Renal pelvis (tissue), 4 donors: ENCODE data around the gene RRAGD. TPM values are rescaled to one million over a fixed set of nuclear protein-coding genes. Genes with fewer than 3 reads are reported as not detected.
A peak's percentile ranks its signal among the peaks of the same experiment; 100 is the strongest.
"Not testable (repeated sequence)": the region's sequence is repeated elsewhere in the genome, so short reads cannot be mapped to it uniquely, and the experiment has no call there.

Source experiments
- DNase-seq: peaks from one replicate; pipeline ENCODE4 v3.0.0-alpha.2; 2013
- polyA plus RNA-seq, 3 donors: library from polyadenylated mRNA; unstranded; fragments of 120-200 nt; gene quantifications; one replicate each; pipeline ENCODE4 v1.2.1, GENCODE V29; 2013; ENCODE audit not compliant: insufficient read length in 3 of 3

The RRAGD gene
- polyA plus RNA-seq, 3 donors = 25.9 to 32.4 (median 28.6) TPM

- no peak for DNase-seq
Observed at GRCh38 chr6:89416796-89417195, 4.7 kb upstream of the RRAGD start.

GRCh38 chr6:89415185-89415584 is 3.1 kb upstream of the RRAGD start:
- DNase-seq = no peak

GRCh38 chr6:89414215-89414614 is 2.1 kb upstream of the RRAGD start:
- DNase-seq = no peak

- no peak for DNase-seq
Observed at GRCh38 chr6:89413006-89413400, 930 bp upstream of the RRAGD start.

GRCh38 chr6:89411145-89412070 is 665 bp downstream of the RRAGD start:
- DNase-seq = peak; percentile 34

- DNase-seq = no peak
Observed at GRCh38 chr6:89410788-89411144, 1.3 kb downstream of the RRAGD start.

GRCh38 chr6:89410231-89410761 is 1.8 kb downstream of the RRAGD start:
- DNase-seq = no peak

GRCh38 chr6:89409461-89410035 is 2.5 kb downstream of the RRAGD start:
- DNase-seq = no peak

GRCh38 chr6:89406141-89406540 is 5.9 kb downstream of the RRAGD start:
- no peak for DNase-seq

- DNase-seq = no peak
Observed at GRCh38 chr6:89404512-89404911, 7.6 kb downstream of the RRAGD start.

- DNase-seq = no peak
Observed at GRCh38 chr6:89402776-89403175, 9.3 kb downstream of the RRAGD start.

GRCh38 chr6:89400912-89401399 is 11.1 kb downstream of the RRAGD start:
- DNase-seq = no peak

- DNase-seq = no peak
Observed at GRCh38 chr6:89400050-89400449, 12.0 kb downstream of the RRAGD start.

GRCh38 chr6:89398762-89399525 is 13.1 kb downstream of the RRAGD start:
- DNase-seq = peak; percentile 24

- DNase-seq = not testable (repeated sequence)
Observed at GRCh38 chr6:89397884-89398283, 14.2 kb downstream of the RRAGD start.

GRCh38 chr6:89393659-89394058 is 18.4 kb downstream of the RRAGD start:
- no peak for DNase-seq

- no peak for DNase-seq
Observed at GRCh38 chr6:89392823-89393222, 19.2 kb downstream of the RRAGD start.

- DNase-seq = no peak
Observed at GRCh38 chr6:89388846-89389245, 23.2 kb downstream of the RRAGD start.

GRCh38 chr6:89387516-89388201 is 24.4 kb downstream of the RRAGD start:
- DNase-seq = no peak

- no peak for DNase-seq
Observed at GRCh38 chr6:89386917-89387491, 25.1 kb downstream of the RRAGD start.

- no peak for DNase-seq
Observed at GRCh38 chr6:89385846-89386245, 26.2 kb downstream of the RRAGD start.
